Measurements from ENCODE around the gene BACE2.

GRCh38 chr21:41304068-41304720 lies 136.2 kb downstream of the BACE2 start:
- TF ChIP-seq EZH2 (IDR thresholded peaks at IDR 0.05; ENCODE audit: borderline replicate concordance, low read length) (no peak), CTCF (conservative IDR thresholded peaks at IDR 0.05 in 1 of 2, IDR thresholded peaks at IDR 0.05 in 1 of 2; ENCODE audit: extremely low read depth in 1 of 2, insufficient read depth in 1 of 2, low read depth in 1 of 2, low read length in 2 of 2) (no peak)

Data from mammary epithelial cell (primary cell).